ENCODE measurements around the gene EML1. TPM values are rescaled to one million over a fixed set of nuclear protein-coding genes. Genes with fewer than 3 reads are reported as not detected.
A peak's percentile ranks its signal among the peaks of the same experiment; 100 is the strongest.

The EML1 gene
- total RNA-seq, 3 donors from 2014 or later (not counting 1 experiment from before 2014, with no cell fraction given): not detected

- no peaks in the 10 kb centered on the region for H3K4me1 ChIP-seq (ENCODE audit: control insufficient read depth, insufficient read depth, low read length)
- H3K36me3 ChIP-seq (ENCODE audit: control insufficient read depth, insufficient read depth, low read length): no peaks in the 10 kb centered on the region
- H3K4me3 ChIP-seq (ENCODE audit: low read length): no peak overlapping the region
- Mint-ChIP-seq H3K9me3 (peaks cover 0 to 3% of the 10 kb centered on the region in 2 donors), H3K27ac (no peak overlapping the region), H3K36me3 (no peaks in the 10 kb centered on the region), H3K4me1 (peaks cover 0 to 9% of the 10 kb centered on the region in 2 donors), H3K27me3 (ENCODE audit: low read depth in 2 of 2) (peaks cover 4 to 12% of the 10 kb centered on the region in 2 donors), H3K4me3 (no peak overlapping the region)
- no peak overlapping the region for H3K27ac ChIP-seq (ENCODE audit: low read length)
- intact Hi-C loops (cut with micrococcal nuclease): no loop called here
- ATAC-seq: no peak
- TF ChIP-seq CTCF (IDR thresholded peaks at IDR 0.05): no peak
- H3K27me3 ChIP-seq (ENCODE audit: control insufficient read depth, insufficient read depth, low read length): no peaks in the 10 kb centered on the region
- DNase-seq: no peak
- no CpG with 5 or more reads among the region's 1 CpG for WGBS (ENCODE audit: insufficient coverage)
- no peaks in the 10 kb centered on the region for H3K9me3 ChIP-seq (ENCODE audit: control insufficient read depth, insufficient read depth, low read length)
Observed at GRCh38 chr14:99924379-99924778, 131.2 kb downstream of the EML1 start.

- no peak overlapping the region for H3K27ac ChIP-seq (ENCODE audit: low read length)
- ATAC-seq: no peak
- H3K27ac Mint-ChIP-seq: no peak overlapping the region
- no peaks in the 10 kb centered on the region for H3K36me3 Mint-ChIP-seq
- no peak for DNase-seq
- no peak for TF ChIP-seq CTCF (IDR thresholded peaks at IDR 0.05)
- no peak overlapping the region for H3K4me3 ChIP-seq (ENCODE audit: low read length)
- WGBS (ENCODE audit: insufficient coverage): 97% methylated on average over 7 of the region's 7 CpGs
- intact Hi-C loops (cut with micrococcal nuclease): no loop called here
- no peaks in the 10 kb centered on the region for H3K36me3 ChIP-seq (ENCODE audit: control insufficient read depth, insufficient read depth, low read length)
- peaks cover 0 to 9% of the 10 kb centered on the region in 2 donors for H3K4me1 Mint-ChIP-seq
- H3K27me3 ChIP-seq (ENCODE audit: control insufficient read depth, insufficient read depth, low read length): no peaks in the 10 kb centered on the region
- H3K9me3 ChIP-seq (ENCODE audit: control insufficient read depth, insufficient read depth, low read length): no peaks in the 10 kb centered on the region
- no peak overlapping the region for H3K4me3 Mint-ChIP-seq
- peaks cover 0 to 3% of the 10 kb centered on the region in 2 donors for H3K9me3 Mint-ChIP-seq
- H3K4me1 ChIP-seq (ENCODE audit: control insufficient read depth, insufficient read depth, low read length): no peaks in the 10 kb centered on the region
- peaks cover 0 to 22% of the 10 kb centered on the region in 2 donors for H3K27me3 Mint-ChIP-seq (ENCODE audit: low read depth in 2 of 2)
Observed at GRCh38 chr14:99925471-99925870, 132.3 kb downstream of the EML1 start.

- Mint-ChIP-seq H3K27me3 (ENCODE audit: low read depth in 2 of 2) (peaks cover 7 to 22% of the 10 kb centered on the region in 2 donors), H3K27ac (peak overlapping the region in 1 of 2 donors; percentile 39), H3K4me3 (peak overlapping the region; percentile 37), H3K36me3 (no peaks in the 10 kb centered on the region), H3K9me3 (peaks cover 0 to 3% of the 10 kb centered on the region in 2 donors), H3K4me1 (peaks cover 0 to 9% of the 10 kb centered on the region in 2 donors)
- no peak for TF ChIP-seq CTCF (IDR thresholded peaks at IDR 0.05)
- WGBS (ENCODE audit: insufficient coverage): 84% methylated on average over 5 of the region's 5 CpGs
- no peaks in the 10 kb centered on the region for H3K36me3 ChIP-seq (ENCODE audit: control insufficient read depth, insufficient read depth, low read length)
- intact Hi-C loops (cut with micrococcal nuclease): no loop called here
- H3K27ac ChIP-seq (ENCODE audit: low read length): no peak overlapping the region
- no peak for DNase-seq
- H3K9me3 ChIP-seq (ENCODE audit: control insufficient read depth, insufficient read depth, low read length): no peaks in the 10 kb centered on the region
- H3K4me1 ChIP-seq (ENCODE audit: control insufficient read depth, insufficient read depth, low read length): no peaks in the 10 kb centered on the region
- H3K4me3 ChIP-seq (ENCODE audit: low read length): no peak overlapping the region
- no peaks in the 10 kb centered on the region for H3K27me3 ChIP-seq (ENCODE audit: control insufficient read depth, insufficient read depth, low read length)
- ATAC-seq: no peak
Observed at GRCh38 chr14:99928963-99929362, 135.8 kb downstream of the EML1 start.

GRCh38 chr14:99929601-99930000 lies 136.4 kb downstream of the EML1 start:
- intact Hi-C loops (cut with micrococcal nuclease): no loop called here
- 84% methylated on average over 6 of the region's 6 CpGs for WGBS (ENCODE audit: insufficient coverage)
- Mint-ChIP-seq H3K9me3 (peaks cover 0 to 3% of the 10 kb centered on the region in 2 donors), H3K27me3 (ENCODE audit: low read depth in 2 of 2) (peaks cover 7 to 22% of the 10 kb centered on the region in 2 donors), H3K4me3 (no peak overlapping the region), H3K36me3 (no peaks in the 10 kb centered on the region), H3K4me1 (peaks cover 0 to 9% of the 10 kb centered on the region in 2 donors), H3K27ac (no peak overlapping the region)
- H3K27me3 ChIP-seq (ENCODE audit: control insufficient read depth, insufficient read depth, low read length): no peaks in the 10 kb centered on the region
- no peak for DNase-seq
- no peak overlapping the region for H3K4me3 ChIP-seq (ENCODE audit: low read length)
- ATAC-seq: no peak
- H3K4me1 ChIP-seq (ENCODE audit: control insufficient read depth, insufficient read depth, low read length): no peaks in the 10 kb centered on the region
- no peaks in the 10 kb centered on the region for H3K9me3 ChIP-seq (ENCODE audit: control insufficient read depth, insufficient read depth, low read length)
- no peak for TF ChIP-seq CTCF (IDR thresholded peaks at IDR 0.05)
- no peak overlapping the region for H3K27ac ChIP-seq (ENCODE audit: low read length)
- H3K36me3 ChIP-seq (ENCODE audit: control insufficient read depth, insufficient read depth, low read length): no peaks in the 10 kb centered on the region

Data from natural killer cell (primary cell).